Panc1 (cell line): ENCODE data around the gene IGFBP3. TPM values are rescaled to one million over a fixed set of nuclear protein-coding genes. Genes with fewer than 3 reads are reported as not detected.

Experiments used
- ATAC-seq: fragments of 200-7000 bp; cut with Tn5 transposase; 2 replicates; pipeline ENCODE4 v1.9.1; 2020; ENCODE audit warnings: mild to moderate bottlenecking, moderate library complexity
- BruUV-seq: library from RNA; stranded (reverse); fragments of 400-500 nt; replicated peaks from 2 replicates; lab custom pipeline; 2021; lab: Mats Ljungman, UMichigan
- CTCF ChIA-PET: fragments of 300-600 bp; sonication (Branson Sonifier 250); formaldehyde crosslinking; loops from one replicate; lab custom pipeline; 2022; ENCODE audit warnings: antibody characterized with exemption; lab: Charles Lee
- POLR2A ChIA-PET: fragments of 300-600 bp; sonication (Branson Sonifier 250); formaldehyde crosslinking; loops from one replicate; lab custom pipeline; 2022; ENCODE audit warnings: antibody characterized with exemption; lab: Charles Lee
- DNase-seq: peaks from one replicate; pipeline ENCODE4 v3.0.0-alpha.2; 2010; ENCODE audit warnings: low read depth, low spot score
- H3K27ac ChIP-seq: 2 replicates; pipeline ENCODE4 v1.5.1; 2011; ENCODE audit warnings: mild to moderate bottlenecking, low read length, inconsistent platforms
- H3K27me3 ChIP-seq: fragments of 200-500 bp; sonication (Bioruptor generic); 2 replicates; pipeline ENCODE4 v1.6.0; 2014; ENCODE audit warnings: low read length, inconsistent platforms; ENCODE audit not compliant: control insufficient read depth, insufficient read depth
- H3K36me3 ChIP-seq: fragments of 200-500 bp; sonication (Bioruptor generic); 2 replicates; pipeline ENCODE4 v1.5.1; 2014; ENCODE audit warnings: inconsistent platforms, mild to moderate bottlenecking, low read length, moderate library complexity; ENCODE audit not compliant: control insufficient read depth, insufficient read depth
- H3K4me1 ChIP-seq: 2 replicates; pipeline ENCODE4 v1.5.1; 2011; ENCODE audit warnings: inconsistent platforms, mild to moderate bottlenecking, low read length, moderate library complexity; ENCODE audit not compliant: control insufficient read depth, insufficient read depth
- H3K4me3 ChIP-seq, 2 experiments: 2 replicates each; pipeline ENCODE4 v1.5.1; 2011 to 2012; ENCODE audit warnings: low read depth in 2 of 2, low read length in 2 of 2, mild to moderate bottlenecking in 2 of 2, inconsistent platforms in 1 of 2, moderate library complexity in 1 of 2
- H3K9me3 ChIP-seq: fragments of 200-500 bp; sonication (Bioruptor generic); 2 replicates; pipeline ENCODE4 v1.5.1; 2014; ENCODE audit warnings: low read depth, mild to moderate bottlenecking, inconsistent platforms, low read length, moderate library complexity; ENCODE audit not compliant: control insufficient read depth, insufficient read depth
- CTCF ChIP-seq: fragments of 450-650 bp; IDR thresholded peaks from 2 replicates; pipeline ENCODE4 v1.5.1; 2017; ENCODE audit warnings: mild to moderate bottlenecking
- POLR2AphosphoS5 ChIP-seq: IDR thresholded peaks from 2 replicates; pipeline ENCODE4 v1.6.1; 2012; ENCODE audit warnings: mild to moderate bottlenecking, low read depth, low read length, moderate library complexity
- SIN3A ChIP-seq: IDR thresholded peaks from 2 replicates; pipeline ENCODE4 v1.6.1; 2012; ENCODE audit warnings: low read depth, mild to moderate bottlenecking, low read length, moderate library complexity, borderline replicate concordance; ENCODE audit not compliant: insufficient read depth
- TCF7L2 ChIP-seq: IDR thresholded peaks from 2 replicates; pipeline ENCODE4 v1.6.1; 2011; ENCODE audit warnings: mild to moderate bottlenecking, low read depth, low read length, inconsistent platforms
- in situ Hi-C: cut with HindIII; loops from 2 replicates; pipeline ENCODE4 v1.10.0; 2016; ENCODE audit warnings: low sequenced_read_pairs, low pct_unique_long_range_greater_than_20kb
- intact Hi-C: fragments of 100-400 bp; cut with micrococcal nuclease; formaldehyde crosslinking; loops from one replicate; pipeline ENCODE4 v1.10.0; 2022; ENCODE audit not compliant: unreplicated experiment
- total RNA-seq: library from RNA; stranded (reverse); gene quantifications from one replicate; pipeline ENCODE4 v1.2.1, GENCODE V29; 2021; ENCODE audit not compliant: unreplicated experiment
- TF ChIP-seq, protein P1 (sequence below), 2 experiments: IDR thresholded peaks; 2 replicates each; pipeline ENCODE4 v1.6.1; 2011 to 2012; ENCODE audit warnings: low read depth in 2 of 2, control low read depth in 1 of 2, low read length in 1 of 2, mild to moderate bottlenecking in 1 of 2, moderate library complexity in 1 of 2; ENCODE audit not compliant: insufficient read depth in 1 of 2

IGFBP3 gene
- total RNA-seq, 1 experiment from 2014 or later = 6.0 TPM

GRCh38 chr7:45878457-45879144, 42.5 kb downstream of the IGFBP3 start:
- TF ChIP-seq TCF7L2 = no peak
- TF ChIP-seq, protein P1, sequence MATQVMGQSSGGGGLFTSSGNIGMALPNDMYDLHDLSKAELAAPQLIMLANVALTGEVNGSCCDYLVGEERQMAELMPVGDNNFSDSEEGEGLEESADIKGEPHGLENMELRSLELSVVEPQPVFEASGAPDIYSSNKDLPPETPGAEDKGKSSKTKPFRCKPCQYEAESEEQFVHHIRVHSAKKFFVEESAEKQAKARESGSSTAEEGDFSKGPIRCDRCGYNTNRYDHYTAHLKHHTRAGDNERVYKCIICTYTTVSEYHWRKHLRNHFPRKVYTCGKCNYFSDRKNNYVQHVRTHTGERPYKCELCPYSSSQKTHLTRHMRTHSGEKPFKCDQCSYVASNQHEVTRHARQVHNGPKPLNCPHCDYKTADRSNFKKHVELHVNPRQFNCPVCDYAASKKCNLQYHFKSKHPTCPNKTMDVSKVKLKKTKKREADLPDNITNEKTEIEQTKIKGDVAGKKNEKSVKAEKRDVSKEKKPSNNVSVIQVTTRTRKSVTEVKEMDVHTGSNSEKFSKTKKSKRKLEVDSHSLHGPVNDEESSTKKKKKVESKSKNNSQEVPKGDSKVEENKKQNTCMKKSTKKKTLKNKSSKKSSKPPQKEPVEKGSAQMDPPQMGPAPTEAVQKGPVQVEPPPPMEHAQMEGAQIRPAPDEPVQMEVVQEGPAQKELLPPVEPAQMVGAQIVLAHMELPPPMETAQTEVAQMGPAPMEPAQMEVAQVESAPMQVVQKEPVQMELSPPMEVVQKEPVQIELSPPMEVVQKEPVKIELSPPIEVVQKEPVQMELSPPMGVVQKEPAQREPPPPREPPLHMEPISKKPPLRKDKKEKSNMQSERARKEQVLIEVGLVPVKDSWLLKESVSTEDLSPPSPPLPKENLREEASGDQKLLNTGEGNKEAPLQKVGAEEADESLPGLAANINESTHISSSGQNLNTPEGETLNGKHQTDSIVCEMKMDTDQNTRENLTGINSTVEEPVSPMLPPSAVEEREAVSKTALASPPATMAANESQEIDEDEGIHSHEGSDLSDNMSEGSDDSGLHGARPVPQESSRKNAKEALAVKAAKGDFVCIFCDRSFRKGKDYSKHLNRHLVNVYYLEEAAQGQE (IDR thresholded peaks at IDR 0.05; ENCODE audit: insufficient read depth in 1 of 2, low read depth in 2 of 2, low read length in 1 of 2) = no peak
- TF ChIP-seq CTCF = no peak
- no peak for TF ChIP-seq SIN3A
- no peak for TF ChIP-seq POLR2AphosphoS5
- no TSS peak for BruUV-seq
- ATAC-seq (no peak), DNase-seq (no peak)
- Histone ChIP-seq H3K4me1 (no peaks in the 10 kb centered on the region; the same call in 1 of the 2 replicates), H3K9me3 (no peaks in the 10 kb centered on the region), H3K27me3 (peaks cover 5% of the 10 kb centered on the region; the same call in 1 of the 2 replicates), H3K27ac (no peak overlapping the region), H3K4me3 (no peak overlapping the region), H3K36me3 (no peaks in the 10 kb centered on the region)
- CTCF ChIA-PET = no interaction called here
- intact Hi-C loops = no loop called here
- POLR2A ChIA-PET = no interaction called here
- in situ Hi-C loops = no loop called here

DNA sequence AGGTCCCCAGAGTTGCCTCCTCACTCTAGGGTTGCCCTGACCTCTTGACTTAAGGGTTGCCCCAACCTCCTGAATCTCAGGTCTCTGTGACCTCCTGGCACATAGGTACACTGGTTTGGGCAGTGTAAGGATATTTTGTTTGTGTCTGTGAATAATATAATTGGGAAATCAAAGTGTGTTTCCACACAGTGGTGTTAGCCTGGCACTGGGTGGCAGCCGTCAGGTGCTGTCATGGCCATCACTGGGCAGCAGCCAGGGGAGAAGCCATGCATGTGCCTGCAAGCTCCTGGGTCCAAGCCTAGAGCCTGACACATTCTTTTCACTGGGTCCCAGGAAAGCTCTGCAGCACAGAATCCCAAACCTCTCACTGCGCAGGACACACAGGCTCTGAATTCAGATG, 44.6 kb downstream of the IGFBP3 start:
- no peak overlapping the region for H3K27ac ChIP-seq
- CTCF ChIA-PET = no interaction called here
- TF ChIP-seq CTCF = no peak
- TF ChIP-seq POLR2AphosphoS5 = no peak
- no peak for TF ChIP-seq SIN3A
- no peak for TF ChIP-seq TCF7L2
- TF ChIP-seq, protein P1 (IDR thresholded peaks at IDR 0.05; ENCODE audit: insufficient read depth in 1 of 2, low read depth in 2 of 2, low read length in 1 of 2) = no peak

More for the DNA sequence above, 44.6 kb downstream of the IGFBP3 start:
- intact Hi-C loops (no loop called here), in situ Hi-C loops (no loop called here)
- no peaks in the 10 kb centered on the region for H3K36me3 ChIP-seq
- no peak overlapping the region for H3K4me3 ChIP-seq
- no peaks in the 10 kb centered on the region for H3K9me3 ChIP-seq
- H3K27me3 ChIP-seq = no peaks in the 10 kb centered on the region
- BruUV-seq = no TSS peak
- POLR2A ChIA-PET = no interaction called here
- ATAC-seq (no peak), DNase-seq (no peak)
- no peaks in the 10 kb centered on the region; the same call in 1 of the 2 replicates for H3K4me1 ChIP-seq
